CD14-positive monocyte (primary cell): ENCODE measurements around the gene GPC6. TPM values are rescaled to one million over a fixed set of nuclear protein-coding genes. Genes with fewer than 3 reads are reported as not detected.

Source experiments
- DNase-seq, 3 donors: peaks; one replicate each; pipeline ENCODE4 v3.0.0-alpha.2; 2011 to 2022
- H2AFZ ChIP-seq: 2 replicates; pipeline ENCODE4 v1.6.0; 2012; ENCODE audit warnings: mild to moderate bottlenecking, low read depth, low read length, inconsistent platforms; ENCODE audit not compliant: insufficient read depth, poor library complexity, severe bottlenecking
- H3K27ac ChIP-seq, 2 donors: 1 replicate in 1 of 2; 2 replicates in 1 of 2; pipeline ENCODE4 v1.5.1; 2012 to 2013; ENCODE audit warnings: low read length in 2 of 2, control low read depth in 1 of 2, inconsistent platforms in 1 of 2, low read depth in 1 of 2, mild to moderate bottlenecking in 1 of 2
- H3K27me3 ChIP-seq, 2 donors: one replicate each; pipeline versions ENCODE4 v1.6.0 to v1.6.1; 2011 to 2013; ENCODE audit warnings: low read length in 2 of 2; ENCODE audit not compliant: control insufficient read depth in 2 of 2, insufficient read depth in 2 of 2
- H3K36me3 ChIP-seq, 2 donors: replicated peaks in 1 of 2; 1 replicate in 1 of 2; 2 replicates in 1 of 2; pipeline versions ENCODE4 v1.5.1 to v1.6.1; 2012 to 2013; ENCODE audit warnings: low read length in 2 of 2, control low read depth in 1 of 2, inconsistent platforms in 1 of 2, mild to moderate bottlenecking in 1 of 2; ENCODE audit not compliant: insufficient read depth in 2 of 2, control insufficient read depth in 1 of 2
- H3K4me1 ChIP-seq, 2 donors: 1 replicate in 1 of 2; 2 replicates in 1 of 2; pipeline versions ENCODE4 v1.5.1 to v1.6.1; 2012 to 2013; ENCODE audit warnings: low read length in 2 of 2, control low read depth in 1 of 2, inconsistent platforms in 1 of 2, mild to moderate bottlenecking in 1 of 2, moderate library complexity in 1 of 2; ENCODE audit not compliant: insufficient read depth in 2 of 2, control insufficient read depth in 1 of 2
- H3K4me2 ChIP-seq: replicated peaks from 2 replicates; pipeline ENCODE3; 2012; ENCODE audit warnings: low read length, moderate library complexity, mild to moderate bottlenecking; ENCODE audit not compliant: poor library complexity, severe bottlenecking; ENCODE audit errors: extremely low read depth
- H3K4me3 ChIP-seq, 3 experiments: fragments of 200-600 bp in 1 of 3; sonication (generic) in 1 of 3; replicated peaks in 1 of 3; 1 replicate in 2 of 3; 2 replicates in 1 of 3; pipeline ENCODE4 v1.5.1; 2011 to 2013; ENCODE audit warnings: low read length in 3 of 3, mild to moderate bottlenecking in 3 of 3, control low read depth in 2 of 3, low read depth in 2 of 3, inconsistent platforms in 1 of 3, moderate library complexity in 1 of 3
- H3K79me2 ChIP-seq: 2 replicates; pipeline ENCODE4 v1.6.0; 2012; ENCODE audit warnings: mild to moderate bottlenecking, control low read depth, inconsistent platforms, low read length, moderate library complexity; ENCODE audit not compliant: insufficient read depth
- H3K9ac ChIP-seq: 2 replicates; pipeline ENCODE4 v1.6.0; 2017; ENCODE audit warnings: low read length, mild to moderate bottlenecking; ENCODE audit not compliant: insufficient read depth, poor library complexity, severe bottlenecking
- H3K9me3 ChIP-seq, 2 donors: replicated peaks in 1 of 2; 1 replicate in 1 of 2; 2 replicates in 1 of 2; pipeline versions ENCODE4 v1.5.1 to v1.6.1; 2012 to 2013; ENCODE audit warnings: low read length in 2 of 2, control low read depth in 1 of 2; ENCODE audit not compliant: control insufficient read depth in 1 of 2, insufficient read depth in 1 of 2
- H4K20me1 ChIP-seq: 2 replicates; pipeline ENCODE4 v1.6.0; 2012; ENCODE audit warnings: mild to moderate bottlenecking, low read length, control low read depth, moderate library complexity; ENCODE audit not compliant: insufficient read depth
- H3K27ac Mint-ChIP-seq, 7 donors: one replicate each; pipeline ENCODE4 v1.8.0; 2020; ENCODE audit warnings: mild to moderate bottlenecking in 7 of 7, mixed read lengths in 7 of 7, moderate library complexity in 6 of 7, inconsistent platforms in 2 of 7
- H3K27me3 Mint-ChIP-seq, 3 donors: one replicate each; pipeline ENCODE4 v1.8.0; 2021 to 2022; ENCODE audit warnings: low read depth in 3 of 3, mild to moderate bottlenecking in 3 of 3, mixed read lengths in 3 of 3, moderate library complexity in 3 of 3, inconsistent platforms in 1 of 3
- H3K36me3 Mint-ChIP-seq, 2 donors: one replicate each; pipeline ENCODE4 v1.8.0; 2020; ENCODE audit warnings: mixed read lengths in 2 of 2, inconsistent platforms in 1 of 2, mild to moderate bottlenecking in 1 of 2
- H3K4me1 Mint-ChIP-seq: one replicate; pipeline ENCODE4 v1.8.0; 2020; ENCODE audit warnings: mild to moderate bottlenecking, mixed read lengths
- H3K4me3 Mint-ChIP-seq, 2 donors: one replicate each; pipeline ENCODE4 v1.8.0; 2020; ENCODE audit warnings: mild to moderate bottlenecking in 2 of 2, mixed read lengths in 2 of 2, moderate library complexity in 1 of 2
- H3K9me3 Mint-ChIP-seq, 7 donors: one replicate each; pipeline ENCODE4 v1.8.0; 2020 to 2022; ENCODE audit warnings: mixed read lengths in 7 of 7, mild to moderate bottlenecking in 6 of 7, moderate library complexity in 6 of 7, inconsistent platforms in 2 of 7
- WGBS: methylation state at CpG from one replicate; pipeline ENCODE4 v1.1.5; 2013; ENCODE audit warnings: missing lambda C conversion rate; ENCODE audit not compliant: insufficient coverage; 5-methylcytosine and 5-hydroxymethylcytosine counted together
- intact Hi-C, 2 donors: fragments of 100-400 bp; cut with micrococcal nuclease; formaldehyde crosslinking; loops; one replicate each; pipeline versions ENCODE4 v1.15.0 to v1.15.1; 2023
- polyA plus RNA-seq, 3 donors: library from polyadenylated mRNA; depleted of rRNA in 1 of 3; unstranded in 2 of 3; stranded (reverse) in 1 of 3; fragments of 300-500 nt in 2 of 3; fragments of >200 nt in 1 of 3; fragmentation: Illumina TruSeq in 2 of 3; gene quantifications; 1 replicate in 2 of 3; 2 replicates in 1 of 3; pipeline ENCODE4 v1.2.3, GENCODE V29; 2012 to 2021
- TF ChIP-seq, protein P1 (sequence below): fragments of 200-600 bp; IDR thresholded peaks from one replicate; pipeline ENCODE4 v1.8.0; 2022; ENCODE audit warnings: antibody characterized with exemption, mild to moderate bottlenecking

GPC6 gene
- polyA plus RNA-seq, 3 donors, result not detected

DNA sequence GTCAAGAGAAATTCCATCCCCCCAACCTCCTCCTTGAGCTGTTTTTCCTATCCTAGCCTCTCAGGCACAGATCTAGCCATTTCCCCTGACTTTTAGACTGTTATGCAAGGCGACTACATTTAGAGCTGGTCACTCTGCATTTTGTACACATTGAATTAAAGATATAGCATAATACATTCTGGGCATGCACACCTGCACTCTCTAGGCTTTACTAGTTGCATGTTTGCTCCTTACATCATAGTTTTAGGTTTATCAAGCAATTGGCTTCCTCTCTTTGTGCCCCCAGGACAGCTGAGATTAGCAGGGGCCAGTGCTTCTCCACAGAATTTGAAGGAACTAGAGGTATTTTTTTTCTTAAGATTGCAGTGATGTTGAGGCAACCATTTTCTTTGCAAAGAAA is 19.5 kb downstream of the GPC6 start:
- intact Hi-C loops, result no loop called here
- DNase-seq, result no peak
- peaks cover 0 to 7% (median 5%) of the 10 kb centered on the region in 7 donors for H3K9me3 Mint-ChIP-seq
- H3K36me3 Mint-ChIP-seq, result no peaks in the 10 kb centered on the region
- TF ChIP-seq, protein P1, sequence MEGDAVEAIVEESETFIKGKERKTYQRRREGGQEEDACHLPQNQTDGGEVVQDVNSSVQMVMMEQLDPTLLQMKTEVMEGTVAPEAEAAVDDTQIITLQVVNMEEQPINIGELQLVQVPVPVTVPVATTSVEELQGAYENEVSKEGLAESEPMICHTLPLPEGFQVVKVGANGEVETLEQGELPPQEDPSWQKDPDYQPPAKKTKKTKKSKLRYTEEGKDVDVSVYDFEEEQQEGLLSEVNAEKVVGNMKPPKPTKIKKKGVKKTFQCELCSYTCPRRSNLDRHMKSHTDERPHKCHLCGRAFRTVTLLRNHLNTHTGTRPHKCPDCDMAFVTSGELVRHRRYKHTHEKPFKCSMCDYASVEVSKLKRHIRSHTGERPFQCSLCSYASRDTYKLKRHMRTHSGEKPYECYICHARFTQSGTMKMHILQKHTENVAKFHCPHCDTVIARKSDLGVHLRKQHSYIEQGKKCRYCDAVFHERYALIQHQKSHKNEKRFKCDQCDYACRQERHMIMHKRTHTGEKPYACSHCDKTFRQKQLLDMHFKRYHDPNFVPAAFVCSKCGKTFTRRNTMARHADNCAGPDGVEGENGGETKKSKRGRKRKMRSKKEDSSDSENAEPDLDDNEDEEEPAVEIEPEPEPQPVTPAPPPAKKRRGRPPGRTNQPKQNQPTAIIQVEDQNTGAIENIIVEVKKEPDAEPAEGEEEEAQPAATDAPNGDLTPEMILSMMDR, result no peak
- no peak overlapping the region for H3K4me3 Mint-ChIP-seq
- no peak overlapping the region for H3K9ac ChIP-seq
- H2AFZ ChIP-seq, result no peak overlapping the region
- no peaks in the 10 kb centered on the region for H3K4me1 ChIP-seq
- no peaks in the 10 kb centered on the region for H3K79me2 ChIP-seq
- H3K27me3 ChIP-seq, result no peaks in the 10 kb centered on the region
- no CpG with 5 or more reads among the region's 1 CpG for WGBS
- H3K4me1 Mint-ChIP-seq, result no peaks in the 10 kb centered on the region
- no peak overlapping the region for H3K4me3 ChIP-seq
- H4K20me1 ChIP-seq, result no peaks in the 10 kb centered on the region
- no peak overlapping the region for H3K27ac Mint-ChIP-seq
- H3K4me2 ChIP-seq, result no peak overlapping the region
- H3K27me3 Mint-ChIP-seq, result peaks cover 0 to 2% (median 0%) of the 10 kb centered on the region in 3 donors
- H3K9me3 ChIP-seq, result peaks cover 7 to 28% of the 10 kb centered on the region in 2 donors
- H3K36me3 ChIP-seq, result no peaks in the 10 kb centered on the region
- H3K27ac ChIP-seq, result no peak overlapping the region

- TF ChIP-seq, protein P1, result no peak
- Mint-ChIP-seq H3K36me3 (no peaks in the 10 kb centered on the region), H3K27ac (no peak overlapping the region), H3K27me3 (no peaks in the 10 kb centered on the region), H3K9me3 (peaks cover 0 to 6% (median 0%) of the 10 kb centered on the region in 7 donors), H3K4me1 (no peaks in the 10 kb centered on the region), H3K4me3 (no peak overlapping the region)
- Histone ChIP-seq H3K27me3 (no peaks in the 10 kb centered on the region), H4K20me1 (no peaks in the 10 kb centered on the region), H3K4me3 (no peak overlapping the region), H3K4me1 (no peaks in the 10 kb centered on the region), H3K9ac (no peak overlapping the region), H3K36me3 (no peaks in the 10 kb centered on the region), H3K9me3 (peaks cover 0 to 14% of the 10 kb centered on the region in 2 donors), H3K27ac (no peak overlapping the region), H2AFZ (no peak overlapping the region), H3K79me2 (no peaks in the 10 kb centered on the region), H3K4me2 (no peak overlapping the region)
- 53% methylated on average over 8 of the region's 8 CpGs for WGBS
- intact Hi-C loops, result no loop called here
- no peak for DNase-seq
These were observed 22.0 kb downstream of the GPC6 start for GRCh38 chr13:93248627-93249047.
